Panc1 (cell line): ENCODE results near the gene CXCR5.

Experiments used
- CTCF ChIP-seq: fragments of 450-650 bp; IDR thresholded peaks from 2 replicates; pipeline ENCODE4 v1.5.1; 2017; ENCODE audit warnings: mild to moderate bottlenecking
- SIN3A ChIP-seq: IDR thresholded peaks from 2 replicates; pipeline ENCODE4 v1.6.1; 2012; ENCODE audit warnings: low read depth, mild to moderate bottlenecking, low read length, moderate library complexity, borderline replicate concordance; ENCODE audit not compliant: insufficient read depth
- TCF7L2 ChIP-seq: IDR thresholded peaks from 2 replicates; pipeline ENCODE4 v1.6.1; 2011; ENCODE audit warnings: mild to moderate bottlenecking, low read depth, low read length, inconsistent platforms

- TF ChIP-seq CTCF (no peak), TCF7L2 (no peak), SIN3A (no peak)
Measured at GRCh38 chr11:118843565-118843964, 40.1 kb upstream of the CXCR5 start.
